Stimulated activated effector memory CD8-positive, alpha-beta T cell treated with anti-CD3 and anti-CD28 coated beads, Interleukin-12 subunit alpha, Interleukin-12 subunit beta, amount 100 ng/mL, for 72 hours (primary cell): ENCODE data around the gene UGT1A6.

Source experiments
- ATAC-seq: fragments of 150-1000 bp; cut with Tn5 transposase; 2 replicates; pipeline ENCODE4 v1.10.0; 2021
- DNase-seq, 2 donors: peaks; one replicate each; pipeline ENCODE4 v3.0.0; 2021 to 2022; ENCODE audit warnings: low spot score in 2 of 2
- H3K27ac Mint-ChIP-seq: one replicate; pipeline ENCODE4 v1.8.0; 2022; ENCODE audit warnings: mild to moderate bottlenecking, mixed read lengths
- H3K36me3 Mint-ChIP-seq: one replicate; pipeline ENCODE4 v1.8.0; 2022; ENCODE audit warnings: mild to moderate bottlenecking, mixed read lengths
- H3K4me1 Mint-ChIP-seq: one replicate; pipeline ENCODE4 v1.8.0; 2022; ENCODE audit warnings: mixed read lengths
- H3K4me3 Mint-ChIP-seq: one replicate; pipeline ENCODE4 v1.8.0; 2022; ENCODE audit warnings: mild to moderate bottlenecking, mixed read lengths
- H3K9me3 Mint-ChIP-seq: one replicate; pipeline ENCODE4 v1.8.0; 2022; ENCODE audit warnings: mixed read lengths

The UGT1A6 gene

GRCh38 chr2:233674995-233675394 lies 17.7 kb upstream of the UGT1A6 start:
- Mint-ChIP-seq H3K9me3 (no peaks in the 10 kb centered on the region), H3K36me3 (no peaks in the 10 kb centered on the region), H3K4me1 (no peaks in the 10 kb centered on the region), H3K27ac (no peak overlapping the region), H3K4me3 (no peak overlapping the region)
- ATAC-seq (no peak), DNase-seq (no peak)

- no peaks in the 10 kb centered on the region for H3K4me1 Mint-ChIP-seq
- ATAC-seq (no peak), DNase-seq (no peak)
- no peaks in the 10 kb centered on the region for H3K36me3 Mint-ChIP-seq
- H3K4me3 Mint-ChIP-seq, result no peak overlapping the region
- no peak overlapping the region for H3K27ac Mint-ChIP-seq
- no peaks in the 10 kb centered on the region for H3K9me3 Mint-ChIP-seq
Measured at GRCh38 chr2:233676046-233676445, 16.6 kb upstream of the UGT1A6 start.

DNA sequence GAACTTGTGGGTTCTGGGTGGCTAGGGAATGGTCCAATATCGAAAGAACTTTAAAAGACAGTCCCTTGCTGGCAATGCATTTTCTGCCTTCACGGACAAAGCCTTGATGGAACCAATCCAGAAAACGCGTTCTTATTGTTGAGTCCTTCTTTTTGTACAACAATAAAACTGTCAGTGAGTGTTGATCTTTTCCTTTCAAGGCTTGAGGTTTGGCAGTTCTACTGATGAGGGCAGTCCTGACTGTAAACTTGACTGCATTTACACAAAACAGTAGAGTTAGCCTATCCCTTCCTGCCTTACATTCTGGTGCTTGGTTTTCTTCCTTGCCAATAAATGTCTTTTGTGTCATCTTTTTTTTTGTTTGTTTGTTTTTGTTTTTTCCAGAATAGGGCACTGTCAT lies 13.5 kb upstream of the UGT1A6 start:
- Mint-ChIP-seq H3K4me3 (no peak overlapping the region), H3K36me3 (no peaks in the 10 kb centered on the region), H3K27ac (no peak overlapping the region), H3K9me3 (no peaks in the 10 kb centered on the region), H3K4me1 (no peaks in the 10 kb centered on the region)
- ATAC-seq (no peak), DNase-seq (no peak)

DNA sequence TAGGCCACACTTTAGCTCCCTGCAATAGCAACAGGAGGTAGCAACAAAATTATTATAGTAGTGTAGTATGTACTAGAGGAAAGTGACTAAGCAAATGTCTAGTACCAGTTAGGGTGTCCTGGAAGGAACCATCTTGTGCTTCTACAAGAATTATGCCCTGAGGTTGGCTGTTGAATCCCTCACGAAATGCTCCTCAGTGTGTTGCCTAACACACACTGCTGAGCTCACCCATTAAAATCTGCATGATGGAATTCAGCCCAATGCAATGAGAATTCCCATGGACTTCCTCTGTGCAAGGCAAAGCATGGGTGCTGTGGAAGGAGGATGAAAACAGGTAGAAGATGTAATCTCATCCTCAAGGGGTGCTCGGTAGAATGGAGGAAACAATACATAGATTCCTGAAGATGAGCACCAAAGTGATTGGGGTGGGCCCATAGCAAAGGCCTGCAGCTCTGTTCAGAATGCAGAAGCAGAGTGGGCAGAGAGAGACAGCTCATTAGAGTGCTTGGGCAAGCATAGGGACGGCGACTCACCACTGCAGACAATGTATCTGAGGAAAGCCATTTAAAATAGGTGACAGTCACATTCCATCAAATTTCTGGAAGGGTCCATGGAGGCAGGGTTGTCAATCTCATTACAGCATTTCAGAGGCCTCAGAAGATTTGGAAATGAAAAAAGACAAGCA lies 12.2 kb upstream of the UGT1A6 start:
- ATAC-seq, result no peak
- no peak overlapping the region for H3K27ac Mint-ChIP-seq
- no peaks in the 10 kb centered on the region for H3K4me1 Mint-ChIP-seq
- H3K4me3 Mint-ChIP-seq, result no peak overlapping the region
- H3K9me3 Mint-ChIP-seq, result no peaks in the 10 kb centered on the region
- DNase-seq, result no peak
- no peaks in the 10 kb centered on the region for H3K36me3 Mint-ChIP-seq

DNA sequence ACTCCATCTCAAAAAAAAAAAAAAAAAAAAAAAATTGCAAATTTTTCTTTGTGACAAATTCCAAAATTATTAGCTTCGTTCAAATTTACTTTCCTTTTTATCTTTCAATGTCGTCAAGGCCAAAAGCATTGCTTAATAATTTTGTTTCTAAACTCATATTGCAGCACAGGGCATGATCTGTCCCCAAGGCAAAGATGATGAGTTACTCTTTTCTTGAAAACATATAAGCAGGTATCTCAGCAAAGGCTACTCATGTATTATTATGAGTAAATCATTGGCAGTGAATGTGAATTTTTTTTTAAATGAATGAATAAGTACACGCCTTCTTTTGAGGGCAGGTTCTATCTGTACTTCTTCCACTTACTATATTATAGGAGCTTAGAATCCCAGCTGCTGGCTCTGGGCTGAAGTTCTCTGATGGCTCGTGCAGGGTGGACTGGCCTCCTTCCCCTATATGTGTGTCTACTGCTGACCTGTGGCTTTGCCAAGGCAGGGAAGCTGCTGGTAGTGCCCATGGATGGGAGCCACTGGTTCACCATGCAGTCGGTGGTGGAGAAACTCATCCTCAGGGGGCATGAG lies 11.1 kb upstream of the UGT1A6 start, which contains the start of gene UGT1A7:
Gene UGT1A7, plus strand, starts transcription at position 381 of the 579 bp plus-strand sequence. Its CDS starts 37 bp downstream, at position 418.
- H3K4me1 Mint-ChIP-seq, result no peaks in the 10 kb centered on the region
- no peak within 1 kb of the TSS for H3K4me3 Mint-ChIP-seq
- no peaks in the 10 kb centered on the region for H3K9me3 Mint-ChIP-seq
- H3K36me3 Mint-ChIP-seq, result no peaks in the 10 kb centered on the region
- DNase-seq (no peak), ATAC-seq (no peak)
- no peak within 1 kb of the TSS for H3K27ac Mint-ChIP-seq

GRCh38 chr2:233684640-233685039 lies 8.1 kb upstream of the UGT1A6 start:
- H3K27ac Mint-ChIP-seq, result no peak overlapping the region
- H3K9me3 Mint-ChIP-seq, result no peaks in the 10 kb centered on the region
- ATAC-seq (no peak), DNase-seq (no peak)
- H3K36me3 Mint-ChIP-seq, result no peaks in the 10 kb centered on the region
- no peak overlapping the region for H3K4me3 Mint-ChIP-seq
- no peaks in the 10 kb centered on the region for H3K4me1 Mint-ChIP-seq

GRCh38 chr2:233686928-233687327 lies 5.8 kb upstream of the UGT1A6 start:
- no peaks in the 10 kb centered on the region for H3K36me3 Mint-ChIP-seq
- no peak for ATAC-seq

DNA sequence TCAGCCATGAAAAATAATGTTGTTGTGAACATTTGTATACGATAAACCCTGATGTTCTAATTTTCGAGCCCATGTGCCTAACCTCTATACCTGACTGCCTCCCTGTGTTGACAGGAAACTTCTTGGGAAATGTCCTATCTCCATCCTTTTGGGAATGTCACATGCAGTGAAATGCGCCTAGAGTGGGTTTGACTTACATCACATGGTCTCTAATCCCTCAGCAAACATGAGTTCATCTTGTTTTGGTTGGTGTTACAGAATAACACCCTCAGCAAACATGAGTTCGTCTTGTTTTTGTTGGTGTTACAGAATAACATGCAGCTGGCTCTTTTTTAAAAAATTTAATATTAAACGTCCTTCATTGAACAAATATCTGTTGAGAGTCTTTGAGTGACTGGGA lies 4.3 kb upstream of the UGT1A6 start:
- no peaks in the 10 kb centered on the region for H3K9me3 Mint-ChIP-seq
- H3K4me1 Mint-ChIP-seq, result no peaks in the 10 kb centered on the region
- DNase-seq (no peak), ATAC-seq (no peak)
- H3K36me3 Mint-ChIP-seq, result no peaks in the 10 kb centered on the region
- H3K4me3 Mint-ChIP-seq, result no peak overlapping the region
- no peak overlapping the region for H3K27ac Mint-ChIP-seq

More at GRCh38 chr2:233686928-233687327, 5.8 kb upstream of the UGT1A6 start:
- H3K9me3 Mint-ChIP-seq, result no peaks in the 10 kb centered on the region
- no peaks in the 10 kb centered on the region for H3K4me1 Mint-ChIP-seq
- H3K27ac Mint-ChIP-seq, result no peak overlapping the region
- DNase-seq, result no peak
- no peak overlapping the region for H3K4me3 Mint-ChIP-seq

GRCh38 chr2:233689031-233689430 lies 3.7 kb upstream of the UGT1A6 start:
- Mint-ChIP-seq H3K27ac (no peak overlapping the region), H3K9me3 (no peaks in the 10 kb centered on the region), H3K4me3 (no peak overlapping the region), H3K4me1 (no peaks in the 10 kb centered on the region), H3K36me3 (no peaks in the 10 kb centered on the region)
- DNase-seq (no peak), ATAC-seq (no peak)

DNA sequence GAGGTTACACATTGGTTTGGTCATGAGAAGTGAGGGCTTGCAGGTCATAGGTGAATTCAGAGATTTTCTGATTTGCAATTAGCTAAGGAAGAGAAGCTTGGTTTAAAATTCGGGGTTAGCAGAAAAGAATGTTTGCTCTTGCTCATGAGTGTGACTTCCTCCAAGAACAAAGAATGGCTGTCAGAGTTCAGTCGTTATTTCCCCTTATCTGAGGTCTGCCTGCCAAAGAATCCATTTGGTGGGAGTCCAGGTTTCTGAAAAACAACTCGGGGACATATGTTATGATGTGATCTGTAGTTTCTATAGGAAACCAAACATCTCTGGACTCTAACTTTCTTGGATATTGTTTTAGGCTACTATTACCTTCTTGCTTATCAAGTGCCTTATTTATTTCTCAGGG lies 3.2 kb upstream of the UGT1A6 start:
- ATAC-seq (no peak), DNase-seq (no peak)
- H3K9me3 Mint-ChIP-seq, result no peaks in the 10 kb centered on the region
- H3K36me3 Mint-ChIP-seq, result no peaks in the 10 kb centered on the region
- no peak overlapping the region for H3K27ac Mint-ChIP-seq
- no peak overlapping the region for H3K4me3 Mint-ChIP-seq
- H3K4me1 Mint-ChIP-seq, result no peaks in the 10 kb centered on the region

GRCh38 chr2:233690444-233690843 lies 2.2 kb upstream of the UGT1A6 start:
- Mint-ChIP-seq H3K27ac (no peak overlapping the region), H3K4me3 (no peak overlapping the region), H3K36me3 (no peaks in the 10 kb centered on the region), H3K9me3 (no peaks in the 10 kb centered on the region), H3K4me1 (no peaks in the 10 kb centered on the region)
- DNase-seq (no peak), ATAC-seq (no peak)

- no peaks in the 10 kb centered on the region for H3K4me1 Mint-ChIP-seq
- DNase-seq (no peak), ATAC-seq (no peak)
- H3K36me3 Mint-ChIP-seq, result no peaks in the 10 kb centered on the region
- H3K4me3 Mint-ChIP-seq, result no peak overlapping the region
- H3K9me3 Mint-ChIP-seq, result no peaks in the 10 kb centered on the region
- no peak overlapping the region for H3K27ac Mint-ChIP-seq
Measured at GRCh38 chr2:233691443-233692433, 952 bp upstream of the UGT1A6 start.

DNA sequence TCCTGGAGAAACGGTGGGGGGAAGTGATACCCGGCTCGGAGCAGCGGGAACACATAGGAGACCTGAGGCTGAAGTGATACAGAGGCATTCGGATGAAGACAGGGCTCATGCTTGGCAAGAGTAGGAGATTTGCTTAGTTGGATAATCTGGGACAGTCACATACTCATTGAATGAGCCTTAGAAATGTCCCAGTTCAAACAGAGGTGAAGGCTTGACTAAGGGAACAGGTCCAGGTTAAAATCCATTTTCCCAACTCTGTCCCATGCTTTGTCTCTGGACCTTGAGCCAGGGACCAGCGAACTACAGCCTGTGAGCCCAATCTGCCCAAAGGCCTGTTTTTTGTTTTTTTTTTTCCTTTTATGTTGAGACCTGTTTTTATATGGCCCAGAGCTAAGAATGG lies 1.3 kb downstream of the UGT1A6 start:
- Mint-ChIP-seq H3K36me3 (no peaks in the 10 kb centered on the region), H3K4me1 (no peaks in the 10 kb centered on the region), H3K4me3 (no peak overlapping the region), H3K27ac (no peak overlapping the region), H3K9me3 (no peaks in the 10 kb centered on the region)
- ATAC-seq (no peak), DNase-seq (no peak)

DNA sequence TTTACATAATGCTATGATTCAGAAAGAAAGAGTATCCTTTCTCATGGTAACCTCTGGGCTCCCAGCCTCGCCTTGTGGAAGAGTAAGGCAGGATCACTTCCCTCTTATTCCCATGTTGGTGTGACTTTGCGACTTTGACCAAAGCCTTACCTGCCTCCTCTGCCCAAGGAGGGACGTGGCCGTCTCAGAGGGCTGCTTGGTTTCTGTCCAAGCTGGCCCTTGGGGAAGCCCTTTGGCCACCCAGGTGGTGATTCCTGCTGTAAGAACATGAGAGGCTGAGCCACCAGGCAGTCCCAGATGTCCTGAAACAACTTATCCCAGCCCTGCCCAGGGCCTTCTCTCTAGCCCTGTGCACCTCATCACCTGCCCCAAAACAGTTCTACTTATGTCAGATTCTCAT lies 6.0 kb downstream of the UGT1A6 start:
- no peaks in the 10 kb centered on the region for H3K36me3 Mint-ChIP-seq
- H3K4me3 Mint-ChIP-seq, result no peak overlapping the region
- no peaks in the 10 kb centered on the region for H3K4me1 Mint-ChIP-seq
- H3K9me3 Mint-ChIP-seq, result no peaks in the 10 kb centered on the region
- DNase-seq, result no peak
- H3K27ac Mint-ChIP-seq, result no peak overlapping the region
- no peak for ATAC-seq

DNA sequence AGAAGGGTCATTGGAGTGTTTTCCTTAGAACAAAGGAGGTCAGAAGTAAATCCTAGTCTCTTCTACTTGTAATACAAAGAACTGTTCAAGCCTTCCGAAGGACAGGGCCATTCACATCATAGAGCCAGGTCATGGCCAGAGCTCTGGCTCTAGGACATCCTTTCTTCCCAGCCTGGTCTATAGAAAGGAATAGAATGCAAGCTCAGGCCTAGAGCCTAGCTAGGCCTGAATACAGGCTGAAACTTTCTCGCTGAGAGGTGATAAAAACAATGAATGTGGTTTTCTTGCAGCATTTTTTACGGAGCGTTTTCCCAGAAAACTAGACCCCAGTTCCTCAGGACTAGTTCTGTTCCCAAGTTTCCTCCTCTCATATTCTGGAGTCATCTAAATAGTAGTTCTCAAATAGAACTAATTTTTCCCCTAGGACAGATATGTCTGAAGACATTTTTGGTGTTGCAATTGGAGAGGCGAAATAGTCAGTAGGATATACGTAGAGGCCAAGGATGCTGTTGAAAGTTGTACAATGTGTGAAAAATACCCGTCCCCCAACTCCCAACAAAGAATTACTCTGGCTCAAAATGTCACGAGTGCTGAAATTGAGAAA lies 6.8 kb downstream of the UGT1A6 start:
- Mint-ChIP-seq H3K4me1 (no peaks in the 10 kb centered on the region), H3K9me3 (peaks cover 4% of the 10 kb centered on the region), H3K27ac (no peak overlapping the region), H3K4me3 (no peak overlapping the region), H3K36me3 (no peaks in the 10 kb centered on the region)
- DNase-seq, result no peak
- no peak for ATAC-seq
